ENCODE data around the gene HOXB4. TPM values are rescaled to one million over a fixed set of nuclear protein-coding genes. Genes with fewer than 3 reads are reported as not detected.

Gene HOXB4
- total and polyA plus RNA-seq, 4 donors = 1.4 to 6.7 (median 2.6) TPM

DNA sequence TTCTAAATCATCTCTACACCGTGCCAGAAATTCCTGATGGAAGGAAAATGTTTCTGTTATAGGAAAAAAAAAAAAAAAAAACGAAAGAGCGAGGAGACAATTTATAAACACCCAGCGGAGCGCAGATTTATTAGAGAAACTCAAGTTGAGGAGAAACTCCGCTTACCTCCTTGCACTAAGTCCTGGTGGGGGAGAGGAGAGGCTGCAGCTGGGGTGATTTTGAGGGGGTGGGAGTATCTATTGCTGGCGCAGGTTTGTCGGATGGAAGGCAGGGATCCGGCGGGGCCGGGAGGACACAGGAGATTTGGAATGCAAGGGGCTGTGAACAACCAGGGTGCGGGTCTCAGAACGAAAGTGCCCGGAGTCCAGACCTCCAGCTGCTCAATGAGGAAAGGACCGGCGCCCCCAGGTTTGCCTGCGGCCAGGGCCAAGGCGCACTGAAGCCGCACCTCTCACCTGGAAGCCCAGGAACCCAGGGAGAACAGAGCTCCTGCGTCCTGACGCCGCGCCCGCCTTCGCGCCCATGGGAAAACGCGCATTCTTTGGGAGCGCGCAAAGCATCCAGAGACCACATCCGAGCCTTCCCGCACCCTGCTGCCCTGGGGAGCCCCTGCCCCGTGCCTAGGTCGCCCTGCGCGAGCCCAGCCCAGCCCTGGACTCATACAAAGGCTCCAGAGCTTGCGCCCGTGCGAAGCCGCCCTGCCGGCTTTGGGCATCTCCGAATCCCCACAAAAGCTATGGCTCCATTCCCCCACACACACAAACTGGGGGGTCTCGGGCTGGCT is 39.5 kb upstream of the HOXB4 start:
- Histone ChIP-seq H3K27ac (ENCODE audit: low read depth in 1 of 2, low read length in 1 of 2) (no peak overlapping the region), H3K36me3 (ENCODE audit: control insufficient read depth in 4 of 4, insufficient read depth in 4 of 4, low read length in 4 of 4) (no peaks in the 10 kb centered on the region), H3K4me3 (no peak overlapping the region), H3K9ac (ENCODE audit: insufficient read depth in 1 of 2, low read length in 2 of 2) (no peak overlapping the region), H3K9me3 (ENCODE audit: control insufficient read depth in 4 of 4, insufficient read depth in 3 of 4, low read length in 3 of 4) (peaks cover 0 to 2% (median 0%) of the 10 kb centered on the region in 4 donors), H3K4me1 (ENCODE audit: control insufficient read depth in 5 of 5, insufficient read depth in 5 of 5, low read length in 5 of 5) (peaks cover 0 to 17% (median 4%) of the 10 kb centered on the region in 5 donors), H3K27me3 (ENCODE audit: control insufficient read depth in 3 of 3, insufficient read depth in 3 of 3, low read length in 2 of 3) (peaks cover 18 to 90% (median 84%) of the 10 kb centered on the region in 3 donors)
- TF ChIP-seq, protein P1, sequence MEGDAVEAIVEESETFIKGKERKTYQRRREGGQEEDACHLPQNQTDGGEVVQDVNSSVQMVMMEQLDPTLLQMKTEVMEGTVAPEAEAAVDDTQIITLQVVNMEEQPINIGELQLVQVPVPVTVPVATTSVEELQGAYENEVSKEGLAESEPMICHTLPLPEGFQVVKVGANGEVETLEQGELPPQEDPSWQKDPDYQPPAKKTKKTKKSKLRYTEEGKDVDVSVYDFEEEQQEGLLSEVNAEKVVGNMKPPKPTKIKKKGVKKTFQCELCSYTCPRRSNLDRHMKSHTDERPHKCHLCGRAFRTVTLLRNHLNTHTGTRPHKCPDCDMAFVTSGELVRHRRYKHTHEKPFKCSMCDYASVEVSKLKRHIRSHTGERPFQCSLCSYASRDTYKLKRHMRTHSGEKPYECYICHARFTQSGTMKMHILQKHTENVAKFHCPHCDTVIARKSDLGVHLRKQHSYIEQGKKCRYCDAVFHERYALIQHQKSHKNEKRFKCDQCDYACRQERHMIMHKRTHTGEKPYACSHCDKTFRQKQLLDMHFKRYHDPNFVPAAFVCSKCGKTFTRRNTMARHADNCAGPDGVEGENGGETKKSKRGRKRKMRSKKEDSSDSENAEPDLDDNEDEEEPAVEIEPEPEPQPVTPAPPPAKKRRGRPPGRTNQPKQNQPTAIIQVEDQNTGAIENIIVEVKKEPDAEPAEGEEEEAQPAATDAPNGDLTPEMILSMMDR (IDR thresholded peaks at IDR 0.05; ENCODE audit: control extremely low read depth, extremely low read depth) = no peak
- ATAC-seq (ENCODE audit: insufficient read depth, low FRiP score) (no peak), DNase-seq (peak in 1 of 3 donors; percentile 53)
- 6 to 11% methylated on average over 40 to 43 of the region's 43 CpGs for WGBS, 2 donors

DNA sequence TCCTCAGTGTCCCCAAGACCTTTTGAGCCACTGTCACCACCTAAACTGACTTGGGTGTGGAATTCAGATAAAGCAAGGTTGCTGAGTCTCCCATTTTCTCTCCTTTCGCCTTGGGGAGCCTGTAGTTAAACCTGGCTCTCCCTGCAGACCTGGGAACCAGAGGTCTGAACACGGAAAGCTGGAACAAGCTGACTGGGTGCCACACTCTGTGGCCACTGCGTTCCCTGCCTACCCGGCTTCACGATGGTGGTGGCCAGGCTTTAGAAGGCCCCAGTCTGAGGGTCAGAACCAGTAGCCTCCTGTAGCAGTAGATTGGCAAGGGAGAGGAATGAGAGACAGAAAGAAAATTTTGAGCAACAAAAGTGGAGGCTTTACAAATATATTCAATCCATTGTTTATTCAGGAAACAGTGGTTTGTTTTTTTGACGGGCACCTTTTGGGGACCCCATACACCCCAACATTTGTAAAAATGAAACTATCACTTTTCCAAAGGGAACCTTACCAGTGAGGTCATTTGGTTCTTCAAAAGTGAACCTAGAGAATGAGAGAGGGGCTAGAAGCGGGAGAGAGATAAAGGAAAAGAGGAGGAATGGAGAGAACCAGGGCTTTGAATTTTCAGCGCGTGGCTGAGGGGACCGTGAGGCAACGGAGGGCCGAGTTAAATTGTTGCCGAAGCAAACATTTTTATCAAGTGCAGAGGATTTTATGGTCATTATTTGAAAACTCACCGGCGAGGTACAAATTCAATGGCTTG is 38.7 kb upstream of the HOXB4 start:
- Histone ChIP-seq H3K9me3 (ENCODE audit: control insufficient read depth in 4 of 4, insufficient read depth in 3 of 4, low read length in 3 of 4) (peaks cover 0 to 2% (median 0%) of the 10 kb centered on the region in 4 donors), H3K27ac (ENCODE audit: low read depth in 1 of 2, low read length in 1 of 2) (no peak overlapping the region), H3K36me3 (ENCODE audit: control insufficient read depth in 4 of 4, insufficient read depth in 4 of 4, low read length in 4 of 4) (no peaks in the 10 kb centered on the region), H3K9ac (ENCODE audit: insufficient read depth in 1 of 2, low read length in 2 of 2) (no peak overlapping the region), H3K27me3 (ENCODE audit: control insufficient read depth in 3 of 3, insufficient read depth in 3 of 3, low read length in 2 of 3) (peaks cover 18 to 90% (median 81%) of the 10 kb centered on the region in 3 donors), H3K4me1 (ENCODE audit: control insufficient read depth in 5 of 5, insufficient read depth in 5 of 5, low read length in 5 of 5) (peaks cover 0 to 21% (median 4%) of the 10 kb centered on the region in 5 donors), H3K4me3 (no peak overlapping the region)
- 33 to 41% methylated on average over 15 of the region's 15 CpGs for WGBS, 2 donors
- TF ChIP-seq, protein P1 (IDR thresholded peaks at IDR 0.05; ENCODE audit: control extremely low read depth, extremely low read depth) = no peak
- ATAC-seq (ENCODE audit: insufficient read depth, low FRiP score) (no peak), DNase-seq (no peak)

DNA sequence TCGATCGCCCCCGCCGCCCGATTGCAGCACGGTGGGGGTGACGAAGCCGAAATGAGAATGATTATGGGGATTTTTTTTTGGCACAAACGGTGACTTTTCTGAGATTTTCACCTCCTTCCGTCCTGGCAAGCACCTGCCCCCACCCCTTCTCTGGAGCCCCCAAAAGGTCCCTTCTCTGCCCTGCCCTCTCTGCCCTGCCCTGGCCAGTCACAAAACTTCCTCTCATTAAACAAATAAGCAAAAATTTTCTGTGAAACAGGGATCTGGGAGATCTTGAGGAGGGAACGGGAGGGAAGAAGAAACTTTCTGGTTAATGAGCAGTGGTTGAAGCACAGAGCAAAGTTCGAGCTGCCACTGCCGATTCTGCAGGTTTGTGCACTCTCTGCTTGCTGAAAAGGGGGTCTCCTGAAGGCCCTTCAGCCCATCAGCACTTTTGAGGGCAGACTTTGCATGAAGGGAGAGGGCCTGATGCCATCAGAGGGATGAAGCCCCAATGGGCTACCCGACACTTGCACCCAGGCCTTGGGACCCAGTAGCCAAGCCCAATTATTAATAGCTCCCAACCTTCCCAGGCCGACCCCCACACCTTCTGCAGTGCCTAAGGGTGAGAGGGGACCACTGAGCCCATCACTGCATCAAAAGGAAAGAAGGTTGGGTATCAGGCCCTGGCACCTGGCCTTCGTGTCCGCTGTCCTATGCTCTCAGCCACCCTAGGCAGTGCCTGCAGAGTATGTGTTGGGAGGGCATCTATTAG is 38.0 kb upstream of the HOXB4 start:
- DNase-seq = no peak
- Histone ChIP-seq H3K9me3 (ENCODE audit: control insufficient read depth in 4 of 4, insufficient read depth in 3 of 4, low read length in 3 of 4) (peaks cover 0 to 2% (median 0%) of the 10 kb centered on the region in 4 donors), H3K4me3 (no peak overlapping the region), H3K27ac (ENCODE audit: low read depth in 1 of 2, low read length in 1 of 2) (no peak overlapping the region), H3K36me3 (ENCODE audit: control insufficient read depth in 4 of 4, insufficient read depth in 4 of 4, low read length in 4 of 4) (no peaks in the 10 kb centered on the region), H3K27me3 (ENCODE audit: control insufficient read depth in 3 of 3, insufficient read depth in 3 of 3, low read length in 2 of 3) (peaks cover 12 to 90% (median 75%) of the 10 kb centered on the region in 3 donors), H3K9ac (ENCODE audit: insufficient read depth in 1 of 2, low read length in 2 of 2) (no peak overlapping the region), H3K4me1 (ENCODE audit: control insufficient read depth in 5 of 5, insufficient read depth in 5 of 5, low read length in 5 of 5) (peaks cover 0 to 25% (median 4%) of the 10 kb centered on the region in 5 donors)
- TF ChIP-seq, protein P1 (IDR thresholded peaks at IDR 0.05; ENCODE audit: control extremely low read depth, extremely low read depth) = no peak
- no peak for ATAC-seq (ENCODE audit: insufficient read depth, low FRiP score)
- WGBS, 2 donors = 34 to 43% methylated on average over 17 of the region's 17 CpGs
